HepG2 (cell line): ENCODE data around the gene KRTAP5-10. TPM values are rescaled to one million over a fixed set of nuclear protein-coding genes. Genes with fewer than 3 reads are reported as not detected.

Source experiments
- AFF4 ChIP-seq: sonication (generic); formaldehyde crosslinking; IDR thresholded peaks from 2 replicates; pipeline ENCODE4 v1.4.0; 2020; ENCODE audit warnings: missing genetic modification reagents
- BRCA1 ChIP-seq: sonication (generic); formaldehyde crosslinking; IDR thresholded peaks from 2 replicates; pipeline ENCODE4 v1.4.0; 2020; ENCODE audit warnings: missing genetic modification reagents
- GPBP1L1 ChIP-seq: sonication (generic); formaldehyde crosslinking; IDR thresholded peaks from 2 replicates; pipeline ENCODE4 v1.5.0; 2020; ENCODE audit warnings: mild to moderate bottlenecking, missing genetic modification reagents
- HDAC6 ChIP-seq: fragments of 200-600 bp; sonication (generic); IDR thresholded peaks from 2 replicates; pipeline ENCODE4 v1.7.0; 2017; ENCODE audit warnings: mild to moderate bottlenecking, antibody characterized with exemption, low read length, low read depth
- KLF15 ChIP-seq: sonication (generic); formaldehyde crosslinking; IDR thresholded peaks from 2 replicates; pipeline ENCODE4 v1.8.1; 2023; ENCODE audit warnings: borderline replicate concordance, mild to moderate bottlenecking, inconsistent platforms, missing genetic modification reagents, mixed read lengths
- LRRFIP1 ChIP-seq: sonication (generic); formaldehyde crosslinking; conservative IDR thresholded peaks from 2 replicates; pipeline ENCODE4 v1.4.0; 2020; ENCODE audit warnings: missing genetic modification reagents
- MEF2D ChIP-seq: sonication (generic); formaldehyde crosslinking; IDR thresholded peaks from 2 replicates; pipeline ENCODE4 v1.5.1; 2020; ENCODE audit warnings: mild to moderate bottlenecking, missing genetic modification reagents
- RFXAP ChIP-seq: sonication (generic); formaldehyde crosslinking; IDR thresholded peaks from 2 replicates; pipeline ENCODE4 v1.4.0; 2020; ENCODE audit warnings: missing genetic modification reagents, borderline replicate concordance
- TFDP2 ChIP-seq: sonication (generic); formaldehyde crosslinking; IDR thresholded peaks from 2 replicates; pipeline ENCODE4 v1.4.0; 2020; ENCODE audit warnings: missing genetic modification reagents
- TFE3 ChIP-seq: IDR thresholded peaks from 2 replicates; pipeline ENCODE4 v1.6.1; 2016
- ZMYM3 ChIP-seq: sonication (generic); formaldehyde crosslinking; IDR thresholded peaks from 2 replicates; pipeline ENCODE4 v1.5.1; 2020; ENCODE audit warnings: mild to moderate bottlenecking, missing genetic modification reagents
- ZNF18 ChIP-seq: sonication (generic); formaldehyde crosslinking; IDR thresholded peaks from 2 replicates; pipeline ENCODE4 v1.8.0; 2022; ENCODE audit warnings: mild to moderate bottlenecking, missing genetic modification reagents; ENCODE audit not compliant: insufficient replicate concordance
- ZNF235 ChIP-seq: sonication (generic); formaldehyde crosslinking; IDR thresholded peaks from 2 replicates; pipeline ENCODE4 v1.8.1; 2023; ENCODE audit warnings: mild to moderate bottlenecking, missing genetic modification reagents, borderline replicate concordance
- ZNF33A ChIP-seq: sonication (generic); formaldehyde crosslinking; IDR thresholded peaks from 2 replicates; pipeline ENCODE4 v1.5.1; 2020; ENCODE audit warnings: missing genetic modification reagents, mild to moderate bottlenecking, moderate library complexity, borderline replicate concordance
- ZNF570 ChIP-seq: sonication (generic); formaldehyde crosslinking; IDR thresholded peaks from 2 replicates; pipeline ENCODE4 v1.4.0; 2020; ENCODE audit warnings: mild to moderate bottlenecking, missing genetic modification reagents, borderline replicate concordance
- polyA plus RNA-seq, 8 experiments: library from polyadenylated mRNA; depleted of rRNA in 3 of 8; stranded (reverse) in 7 of 8; unstranded in 1 of 8; fragments of >200 nt; fragmentation: Illumina TruSeq in 4 of 8; extraction: Trizol in 4 of 8; gene quantifications; 2 replicates each; pipeline versions ENCODE4 v1.2.1 to v1.2.3, GENCODE V29; 2011 to 2016; ENCODE audit warnings: low read depth in 4 of 8, missing spikeins in 1 of 8, mixed read lengths in 1 of 8; ENCODE audit not compliant: insufficient read depth in 1 of 8
- total RNA-seq, 5 experiments: library from RNA; depleted of rRNA; stranded (reverse); fragments of >200 nt; fragmentation: Illumina TruSeq; extraction: Trizol; gene quantifications; 2 replicates each; pipeline ENCODE4 v1.2.3, GENCODE V29; 2016; ENCODE audit warnings: low read depth in 1 of 5

The KRTAP5-10 gene
- total and polyA plus RNA-seq, 2 of the 13 experiments (the other 11 are each of a cell fraction or from before 2014, with no cell fraction given): not detected

- TF ChIP-seq RFXAP: no peak
- no peak for TF ChIP-seq AFF4 (CRISPR knock-in tag)
- no peak for TF ChIP-seq KLF15 (CRISPR knock-in tag)
- TF ChIP-seq MEF2D: no peak
- no peak for TF ChIP-seq HDAC6
- peak; percentile 46; the same call in 1 of the 2 replicates for TF ChIP-seq TFDP2
- TF ChIP-seq BRCA1 (CRISPR knock-in tag): no peak
- TF ChIP-seq ZNF33A (CRISPR knock-in tag): no peak
- peak; percentile 58 for TF ChIP-seq ZMYM3 (CRISPR knock-in tag)
- TF ChIP-seq ZNF570 (CRISPR knock-in tag): no peak
- no peak for TF ChIP-seq TFE3
- TF ChIP-seq GPBP1L1 (CRISPR knock-in tag): no peak
- no peak for TF ChIP-seq ZNF235 (CRISPR knock-in tag)
- TF ChIP-seq ZNF18 (CRISPR knock-in tag): peak; percentile 61
- TF ChIP-seq LRRFIP1 (CRISPR knock-in tag): no peak
Measured at GRCh38 chr11:71580057-71581003, 15.0 kb downstream of the KRTAP5-10 start (continued).
